ENCODE results near the gene ZNF662. TPM values are rescaled to one million over a fixed set of nuclear protein-coding genes. Genes with fewer than 3 reads are reported as not detected.
A peak's percentile ranks its signal among the peaks of the same experiment; 100 is the strongest.

ZNF662 gene
- total and polyA plus RNA-seq, 2 of the 13 experiments (the other 11 are each of a cell fraction or from before 2014, with no cell fraction given), result not detected

DNA sequence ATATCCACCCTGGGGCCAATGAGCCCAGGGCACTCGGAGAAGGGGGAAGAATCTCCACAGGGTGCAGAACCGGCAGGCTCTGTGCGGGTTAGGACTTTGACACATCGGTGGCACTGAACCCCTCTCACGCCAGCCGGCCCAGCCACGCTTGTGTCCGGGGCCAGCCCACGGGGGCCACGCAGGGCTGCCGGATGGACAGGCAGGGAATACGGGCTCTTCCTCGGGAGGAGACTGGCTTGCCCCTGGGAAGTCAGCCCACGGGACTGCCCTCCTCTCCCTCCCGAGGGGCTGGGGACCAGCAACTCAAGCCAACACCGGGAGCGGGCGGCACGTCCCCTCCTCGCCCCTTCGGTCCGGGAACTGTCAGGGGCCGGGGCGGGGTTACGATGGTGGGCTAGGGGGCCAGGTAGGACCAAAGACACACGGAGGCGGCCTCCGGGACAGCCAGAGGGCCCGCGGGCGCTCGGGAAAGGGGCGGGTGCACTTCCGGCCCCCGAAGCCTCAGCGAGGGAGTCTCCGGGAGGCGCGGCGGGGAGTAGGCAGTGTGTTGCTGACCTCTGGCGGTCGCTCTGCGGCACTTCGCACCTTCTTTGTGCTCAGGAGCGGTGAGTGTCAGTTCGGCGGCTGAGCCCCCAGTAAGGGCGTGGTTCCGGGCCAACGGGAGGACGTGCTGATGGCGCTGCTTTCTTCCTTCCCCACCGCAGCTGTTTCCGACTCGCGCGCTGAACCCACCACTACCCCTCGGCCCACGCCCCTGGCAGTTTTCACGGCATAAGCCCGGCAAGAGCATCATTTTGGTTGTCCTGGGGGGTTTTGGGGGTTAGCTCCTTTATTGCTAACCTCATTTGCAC, 25.1 kb upstream of the ZNF662 start (continued):
- TF ChIP-seq, protein P1, sequence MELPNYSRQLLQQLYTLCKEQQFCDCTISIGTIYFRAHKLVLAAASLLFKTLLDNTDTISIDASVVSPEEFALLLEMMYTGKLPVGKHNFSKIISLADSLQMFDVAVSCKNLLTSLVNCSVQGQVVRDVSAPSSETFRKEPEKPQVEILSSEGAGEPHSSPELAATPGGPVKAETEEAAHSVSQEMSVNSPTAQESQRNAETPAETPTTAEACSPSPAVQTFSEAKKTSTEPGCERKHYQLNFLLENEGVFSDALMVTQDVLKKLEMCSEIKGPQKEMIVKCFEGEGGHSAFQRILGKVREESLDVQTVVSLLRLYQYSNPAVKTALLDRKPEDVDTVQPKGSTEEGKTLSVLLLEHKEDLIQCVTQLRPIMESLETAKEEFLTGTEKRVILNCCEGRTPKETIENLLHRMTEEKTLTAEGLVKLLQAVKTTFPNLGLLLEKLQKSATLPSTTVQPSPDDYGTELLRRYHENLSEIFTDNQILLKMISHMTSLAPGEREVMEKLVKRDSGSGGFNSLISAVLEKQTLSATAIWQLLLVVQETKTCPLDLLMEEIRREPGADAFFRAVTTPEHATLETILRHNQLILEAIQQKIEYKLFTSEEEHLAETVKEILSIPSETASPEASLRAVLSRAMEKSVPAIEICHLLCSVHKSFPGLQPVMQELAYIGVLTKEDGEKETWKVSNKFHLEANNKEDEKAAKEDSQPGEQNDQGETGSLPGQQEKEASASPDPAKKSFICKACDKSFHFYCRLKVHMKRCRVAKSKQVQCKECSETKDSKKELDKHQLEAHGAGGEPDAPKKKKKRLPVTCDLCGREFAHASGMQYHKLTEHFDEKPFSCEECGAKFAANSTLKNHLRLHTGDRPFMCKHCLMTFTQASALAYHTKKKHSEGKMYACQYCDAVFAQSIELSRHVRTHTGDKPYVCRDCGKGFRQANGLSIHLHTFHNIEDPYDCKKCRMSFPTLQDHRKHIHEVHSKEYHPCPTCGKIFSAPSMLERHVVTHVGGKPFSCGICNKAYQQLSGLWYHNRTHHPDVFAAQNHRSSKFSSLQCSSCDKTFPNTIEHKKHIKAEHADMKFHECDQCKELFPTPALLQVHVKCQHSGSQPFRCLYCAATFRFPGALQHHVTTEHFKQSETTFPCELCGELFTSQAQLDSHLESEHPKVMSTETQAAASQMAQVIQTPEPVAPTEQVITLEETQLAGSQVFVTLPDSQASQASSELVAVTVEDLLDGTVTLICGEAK (IDR thresholded peaks at IDR 0.05), result no peak
- TF ChIP-seq, protein P1 (CRISPR knock-in tag; IDR thresholded peaks at IDR 0.05), result no peak; the same call in 1 of the 2 replicates
- no peak for TF ChIP-seq FOSL1 (CRISPR knock-in tag; IDR thresholded peaks at IDR 0.05; ENCODE audit: borderline replicate concordance)
- TF ChIP-seq EEA1 (CRISPR knock-in tag; IDR thresholded peaks at IDR 0.05; ENCODE audit: borderline replicate concordance), result no peak
- 0 out of 2 replicates have a peak, but pooled peaks have one; percentile 57 for TF ChIP-seq GATAD2A (CRISPR knock-in tag; IDR thresholded peaks at IDR 0.05)
- no peak for TF ChIP-seq JUNB (CRISPR knock-in tag; IDR thresholded peaks at IDR 0.05; ENCODE audit: borderline replicate concordance)
- TF ChIP-seq, protein P2, sequence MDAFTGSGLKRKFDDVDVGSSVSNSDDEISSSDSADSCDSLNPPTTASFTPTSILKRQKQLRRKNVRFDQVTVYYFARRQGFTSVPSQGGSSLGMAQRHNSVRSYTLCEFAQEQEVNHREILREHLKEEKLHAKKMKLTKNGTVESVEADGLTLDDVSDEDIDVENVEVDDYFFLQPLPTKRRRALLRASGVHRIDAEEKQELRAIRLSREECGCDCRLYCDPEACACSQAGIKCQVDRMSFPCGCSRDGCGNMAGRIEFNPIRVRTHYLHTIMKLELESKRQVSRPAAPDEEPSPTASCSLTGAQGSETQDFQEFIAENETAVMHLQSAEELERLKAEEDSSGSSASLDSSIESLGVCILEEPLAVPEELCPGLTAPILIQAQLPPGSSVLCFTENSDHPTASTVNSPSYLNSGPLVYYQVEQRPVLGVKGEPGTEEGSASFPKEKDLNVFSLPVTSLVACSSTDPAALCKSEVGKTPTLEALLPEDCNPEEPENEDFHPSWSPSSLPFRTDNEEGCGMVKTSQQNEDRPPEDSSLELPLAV (CRISPR knock-in tag; conservative IDR thresholded peaks at IDR 0.05; ENCODE audit: low read depth), result no peak
- no peak for TF ChIP-seq SIX4 (CRISPR knock-in tag; IDR thresholded peaks at IDR 0.05)
- TF ChIP-seq, protein P3, sequence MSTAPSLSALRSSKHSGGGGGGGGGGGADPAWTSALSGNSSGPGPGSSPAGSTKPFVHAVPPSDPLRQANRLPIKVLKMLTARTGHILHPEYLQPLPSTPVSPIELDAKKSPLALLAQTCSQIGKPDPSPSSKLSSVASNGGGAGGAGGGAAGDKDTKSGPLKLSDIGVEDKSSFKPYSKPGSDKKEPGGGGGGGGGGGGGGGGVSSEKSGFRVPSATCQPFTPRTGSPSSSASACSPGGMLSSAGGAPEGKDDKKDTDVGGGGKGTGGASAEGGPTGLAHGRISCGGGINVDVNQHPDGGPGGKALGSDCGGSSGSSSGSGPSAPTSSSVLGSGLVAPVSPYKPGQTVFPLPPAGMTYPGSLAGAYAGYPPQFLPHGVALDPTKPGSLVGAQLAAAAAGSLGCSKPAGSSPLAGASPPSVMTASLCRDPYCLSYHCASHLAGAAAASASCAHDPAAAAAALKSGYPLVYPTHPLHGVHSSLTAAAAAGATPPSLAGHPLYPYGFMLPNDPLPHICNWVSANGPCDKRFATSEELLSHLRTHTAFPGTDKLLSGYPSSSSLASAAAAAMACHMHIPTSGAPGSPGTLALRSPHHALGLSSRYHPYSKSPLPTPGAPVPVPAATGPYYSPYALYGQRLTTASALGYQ (CRISPR knock-in tag; IDR thresholded peaks at IDR 0.05), result no peak
- TF ChIP-seq KLF16 (CRISPR knock-in tag; IDR thresholded peaks at IDR 0.05), result no peak
- no peak for TF ChIP-seq TAF1 (CRISPR knock-in tag; IDR thresholded peaks at IDR 0.05)
- no peak for TF ChIP-seq BHLHE40 (IDR thresholded peaks at IDR 0.05; ENCODE audit: low read length)
